ENCODE results near the gene KIAA1217. TPM values are rescaled to one million over a fixed set of nuclear protein-coding genes. Genes with fewer than 3 reads are reported as not detected.

Gene KIAA1217
- total and polyA plus RNA-seq, 2 of the 8 experiments (the other 6 are each of a cell fraction or from before 2014, with no cell fraction given): 4.5 to 15.6 TPM

DNA sequence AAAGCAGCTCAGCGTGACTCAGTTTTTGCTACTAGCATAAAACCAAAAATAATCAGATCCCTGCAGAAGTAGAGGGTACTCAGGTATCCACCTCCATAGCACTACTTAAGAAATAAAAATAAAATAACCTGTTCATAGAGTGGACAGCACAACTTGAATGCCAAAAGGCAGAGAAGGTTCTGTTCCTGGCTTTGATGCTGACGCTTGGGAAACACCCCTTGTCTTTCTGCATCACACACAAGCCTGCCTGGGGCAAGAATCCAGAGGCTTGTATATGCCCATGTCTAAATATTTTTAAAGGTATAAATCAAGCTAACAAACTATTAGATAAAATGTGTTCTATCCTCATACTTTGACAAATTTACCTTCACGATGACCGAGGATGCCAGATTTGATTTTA lies 207.3 kb downstream of the KIAA1217 start:
- no peak overlapping the region for H3K9ac ChIP-seq (replicated peaks in 1 of 4; ENCODE audit: extremely low read depth in 1 of 4, low read depth in 3 of 4, low read length in 3 of 4)
- 95% methylated on average over 4 of the region's 4 CpGs; no CpG with 5 or more reads in 1 of the 2 experiments for WGBS, 2 experiments (ENCODE audit: extremely low coverage in 1 of 2, insufficient coverage in 1 of 2, insufficient read length in 1 of 2, insufficient replicate concordance in 2 of 2, low coverage in 1 of 2, low lambda C conversion rate in 2 of 2, missing lambda C conversion rate in 1 of 2)
- no peaks in the 10 kb centered on the region for H3K23me2 ChIP-seq (ENCODE audit: low read depth, low read length)
- H3K14ac ChIP-seq (ENCODE audit: insufficient read length): no peak overlapping the region
- H3K18ac ChIP-seq (ENCODE audit: extremely low read depth, low read length): no peak overlapping the region
- H3K23ac ChIP-seq (ENCODE audit: insufficient read length): no peak overlapping the region
- no peak overlapping the region for H2BK20ac ChIP-seq (ENCODE audit: low read length)
- H3K79me1 ChIP-seq (ENCODE audit: low read depth, low read length): no peaks in the 10 kb centered on the region
- DNase-seq (ENCODE audit: low read depth in 1 of 2, low spot score in 2 of 2) (no peak), FAIRE-seq (no peak)
- H3K4me2 ChIP-seq (ENCODE audit: insufficient read depth in 1 of 2, low read depth in 2 of 2, low read length in 2 of 2): no peak overlapping the region
- H4K91ac ChIP-seq (replicated peaks; ENCODE audit: insufficient read length, low read length): no peak overlapping the region
- ChIA-PET POLR2A (ENCODE audit: partially characterized antibody) (no interaction called here), CTCF (ENCODE audit: partially characterized antibody) (interaction anchor here (0.7 to 3.9 kb wide), 7 partner anchors 10 to 103 kb away, joined by 3 to 13 read pairs (median 6); no protein-coding TSS in a partner anchor)
- no peak overlapping the region for H2BK12ac ChIP-seq (ENCODE audit: low read depth, low read length)
- no peak overlapping the region for H2AK5ac ChIP-seq (ENCODE audit: low read depth, low read length)
- H4K5ac ChIP-seq (ENCODE audit: insufficient read length, low read depth, low read length): no peak overlapping the region
- no peak overlapping the region for H3K56ac ChIP-seq (replicated peaks; ENCODE audit: insufficient read length, low read depth, low read length)
- no peak overlapping the region for H3K4ac ChIP-seq (replicated peaks; ENCODE audit: insufficient read length, low read depth, low read length)
- H4K8ac ChIP-seq (ENCODE audit: extremely low read depth, insufficient read depth, low read length): no peak overlapping the region
- no peaks in the 10 kb centered on the region for H4K20me1 ChIP-seq (replicated peaks in 1 of 2; ENCODE audit: control insufficient read depth in 1 of 2, insufficient read depth in 2 of 2, low read length in 2 of 2)
- H2AFZ ChIP-seq (ENCODE audit: low read length): no peak overlapping the region
- H3K4me3 ChIP-seq (ENCODE audit: extremely low read depth in 1 of 4, insufficient read depth in 2 of 4, low read depth in 3 of 4, low read length in 4 of 4): no peak overlapping the region
- H2BK5ac ChIP-seq (ENCODE audit: low read depth, low read length): no peak overlapping the region
- H3K79me2 ChIP-seq (ENCODE audit: control insufficient read depth in 1 of 2, insufficient read depth in 2 of 2, low read length in 2 of 2): no peaks in the 10 kb centered on the region
- H3K4me1 ChIP-seq (replicated peaks in 1 of 4; ENCODE audit: control insufficient read depth in 3 of 4, insufficient read depth in 4 of 4, low read length in 3 of 4): peaks cover 0 to 3% (median 0%) of the 10 kb centered on the region in 4 experiments; a peak in 1 of 7 replicates
- no peaks in the 10 kb centered on the region; a peak in 1 of 8 replicates for H3K36me3 ChIP-seq (ENCODE audit: control insufficient read depth in 2 of 4, insufficient read depth in 4 of 4, low read length in 3 of 4)
- H3K27ac ChIP-seq (ENCODE audit: low read depth, low read length): no peak overlapping the region
- H3K9me3 ChIP-seq (ENCODE audit: insufficient read depth in 2 of 2, low read depth in 1 of 2, low read length in 1 of 2): peaks cover 3 to 5% of the 10 kb centered on the region in 2 experiments; a peak in 2 of 4 replicates
- no peaks in the 10 kb centered on the region for H3K27me3 ChIP-seq (replicated peaks in 1 of 4; ENCODE audit: control insufficient read depth in 3 of 4, extremely low read depth in 1 of 4, insufficient read depth in 3 of 4, low read length in 3 of 4)
- H2BK15ac ChIP-seq (ENCODE audit: low read length): no peak overlapping the region
- no peak overlapping the region for H2BK120ac ChIP-seq (replicated peaks; ENCODE audit: low read depth, low read length)
- no peak for TF ChIP-seq CREB1 (IDR thresholded peaks at IDR 0.05)
- no peak for TF ChIP-seq POLR2AphosphoS5 (IDR thresholded peaks at IDR 0.05; ENCODE audit: low read depth, low read length)
- TF ChIP-seq SIRT6 (IDR thresholded peaks at IDR 0.05; ENCODE audit: low read length): no peak
- no peak for TF ChIP-seq NRF1 (IDR thresholded peaks at IDR 0.05; ENCODE audit: low read depth, low read length)
- TF ChIP-seq, protein P1, sequence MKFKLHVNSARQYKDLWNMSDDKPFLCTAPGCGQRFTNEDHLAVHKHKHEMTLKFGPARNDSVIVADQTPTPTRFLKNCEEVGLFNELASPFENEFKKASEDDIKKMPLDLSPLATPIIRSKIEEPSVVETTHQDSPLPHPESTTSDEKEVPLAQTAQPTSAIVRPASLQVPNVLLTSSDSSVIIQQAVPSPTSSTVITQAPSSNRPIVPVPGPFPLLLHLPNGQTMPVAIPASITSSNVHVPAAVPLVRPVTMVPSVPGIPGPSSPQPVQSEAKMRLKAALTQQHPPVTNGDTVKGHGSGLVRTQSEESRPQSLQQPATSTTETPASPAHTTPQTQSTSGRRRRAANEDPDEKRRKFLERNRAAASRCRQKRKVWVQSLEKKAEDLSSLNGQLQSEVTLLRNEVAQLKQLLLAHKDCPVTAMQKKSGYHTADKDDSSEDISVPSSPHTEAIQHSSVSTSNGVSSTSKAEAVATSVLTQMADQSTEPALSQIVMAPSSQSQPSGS (IDR thresholded peaks at IDR 0.05; ENCODE audit: low read length): no peak
- TF ChIP-seq RNF2 (IDR thresholded peaks at IDR 0.05; ENCODE audit: borderline replicate concordance, low read depth, low read length, missing control alignments, poor library complexity, severe bottlenecking): no peak
- no peak for TF ChIP-seq HDAC6 (IDR thresholded peaks at IDR 0.05; ENCODE audit: low read depth, low read length)
- TF ChIP-seq NANOG (IDR thresholded peaks at IDR 0.05; ENCODE audit: insufficient read depth, low read depth, low read length, poor library complexity, severe bottlenecking): no peak
- TF ChIP-seq, protein P2, sequence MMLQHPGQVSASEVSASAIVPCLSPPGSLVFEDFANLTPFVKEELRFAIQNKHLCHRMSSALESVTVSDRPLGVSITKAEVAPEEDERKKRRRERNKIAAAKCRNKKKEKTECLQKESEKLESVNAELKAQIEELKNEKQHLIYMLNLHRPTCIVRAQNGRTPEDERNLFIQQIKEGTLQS (IDR thresholded peaks at IDR 0.05; ENCODE audit: insufficient read depth, low read depth, low read length): no peak
- TF ChIP-seq SP1 (IDR thresholded peaks at IDR 0.05; ENCODE audit: low read depth, low read length): no peak
- TF ChIP-seq SAP30 (IDR thresholded peaks at IDR 0.05; ENCODE audit: insufficient read depth, insufficient replicate concordance, low read length): no peak
- TF ChIP-seq KDM5A (IDR thresholded peaks at IDR 0.05; ENCODE audit: low read length): no peak

All from H1 (cell line).